ENCODE data around the gene TRIM28.

The TRIM28 gene

GRCh38 chr19:58529405-58529804, 14.5 kb upstream of the TRIM28 start:
- H3K79me2 ChIP-seq (ENCODE audit: insufficient read depth, low read length) = no peaks in the 10 kb centered on the region
- no peaks in the 10 kb centered on the region for H4K20me1 ChIP-seq (ENCODE audit: insufficient read depth, low read length, poor library complexity, severe bottlenecking)
- TF ChIP-seq, protein P1, sequence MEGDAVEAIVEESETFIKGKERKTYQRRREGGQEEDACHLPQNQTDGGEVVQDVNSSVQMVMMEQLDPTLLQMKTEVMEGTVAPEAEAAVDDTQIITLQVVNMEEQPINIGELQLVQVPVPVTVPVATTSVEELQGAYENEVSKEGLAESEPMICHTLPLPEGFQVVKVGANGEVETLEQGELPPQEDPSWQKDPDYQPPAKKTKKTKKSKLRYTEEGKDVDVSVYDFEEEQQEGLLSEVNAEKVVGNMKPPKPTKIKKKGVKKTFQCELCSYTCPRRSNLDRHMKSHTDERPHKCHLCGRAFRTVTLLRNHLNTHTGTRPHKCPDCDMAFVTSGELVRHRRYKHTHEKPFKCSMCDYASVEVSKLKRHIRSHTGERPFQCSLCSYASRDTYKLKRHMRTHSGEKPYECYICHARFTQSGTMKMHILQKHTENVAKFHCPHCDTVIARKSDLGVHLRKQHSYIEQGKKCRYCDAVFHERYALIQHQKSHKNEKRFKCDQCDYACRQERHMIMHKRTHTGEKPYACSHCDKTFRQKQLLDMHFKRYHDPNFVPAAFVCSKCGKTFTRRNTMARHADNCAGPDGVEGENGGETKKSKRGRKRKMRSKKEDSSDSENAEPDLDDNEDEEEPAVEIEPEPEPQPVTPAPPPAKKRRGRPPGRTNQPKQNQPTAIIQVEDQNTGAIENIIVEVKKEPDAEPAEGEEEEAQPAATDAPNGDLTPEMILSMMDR (conservative IDR thresholded peaks at IDR 0.05; ENCODE audit: low read length) = no peak
- no peak for TF ChIP-seq EZH2phosphoT487 (IDR thresholded peaks at IDR 0.05; ENCODE audit: borderline replicate concordance)
- no peak overlapping the region for H3K4me3 ChIP-seq (ENCODE audit: low read length, poor library complexity, severe bottlenecking)
- no peaks in the 10 kb centered on the region for H3K9me3 ChIP-seq (ENCODE audit: insufficient read depth, low read depth, low read length)
- no peak overlapping the region for H3K9ac ChIP-seq (ENCODE audit: low read depth, low read length, poor library complexity, severe bottlenecking)
- peaks cover 12% of the 10 kb centered on the region for H3K4me1 ChIP-seq (ENCODE audit: insufficient read depth, low read length, poor library complexity, severe bottlenecking)
- H3K27me3 ChIP-seq (ENCODE audit: insufficient read depth, low read length, poor library complexity, severe bottlenecking) = no peaks in the 10 kb centered on the region
- no peaks in the 10 kb centered on the region for H3K9me2 ChIP-seq (replicated peaks; ENCODE audit: low read depth, low read length)
- no peaks in the 10 kb centered on the region for H3K36me3 ChIP-seq (ENCODE audit: insufficient read depth, low read length)
- no peak overlapping the region for H2AFZ ChIP-seq (ENCODE audit: low read length)
- H3K4me2 ChIP-seq (ENCODE audit: low read depth, low read length, poor library complexity, severe bottlenecking) = no peak overlapping the region
- no peaks in the 10 kb centered on the region for H3F3A ChIP-seq (ENCODE audit: low read depth)

GRCh38 chr19:58531034-58531840, 12.6 kb upstream of the TRIM28 start:
- peaks cover 12% of the 10 kb centered on the region for H3K4me1 ChIP-seq (ENCODE audit: insufficient read depth, low read length, poor library complexity, severe bottlenecking)
- TF ChIP-seq, protein P1 (conservative IDR thresholded peaks at IDR 0.05; ENCODE audit: low read length) = no peak
- TF ChIP-seq EZH2phosphoT487 (IDR thresholded peaks at IDR 0.05; ENCODE audit: borderline replicate concordance) = no peak
- no peaks in the 10 kb centered on the region for H4K20me1 ChIP-seq (ENCODE audit: insufficient read depth, low read length, poor library complexity, severe bottlenecking)
- H3K9me3 ChIP-seq (ENCODE audit: insufficient read depth, low read depth, low read length) = no peaks in the 10 kb centered on the region
- peak overlapping the region; percentile 35 for H3K4me2 ChIP-seq (ENCODE audit: low read depth, low read length, poor library complexity, severe bottlenecking)
- no peak overlapping the region for H3K4me3 ChIP-seq (ENCODE audit: low read length, poor library complexity, severe bottlenecking)
- H3K79me2 ChIP-seq (ENCODE audit: insufficient read depth, low read length) = no peaks in the 10 kb centered on the region
- H3F3A ChIP-seq (ENCODE audit: low read depth) = no peaks in the 10 kb centered on the region; the same call in 1 of the 2 replicates
- no peak overlapping the region for H2AFZ ChIP-seq (ENCODE audit: low read length)
- H3K27me3 ChIP-seq (ENCODE audit: insufficient read depth, low read length, poor library complexity, severe bottlenecking) = no peaks in the 10 kb centered on the region
- no peak overlapping the region for H3K9ac ChIP-seq (ENCODE audit: low read depth, low read length, poor library complexity, severe bottlenecking)
- H3K36me3 ChIP-seq (ENCODE audit: insufficient read depth, low read length) = no peaks in the 10 kb centered on the region
- H3K9me2 ChIP-seq (replicated peaks; ENCODE audit: low read depth, low read length) = no peaks in the 10 kb centered on the region

- H3K27me3 ChIP-seq (ENCODE audit: insufficient read depth, low read length, poor library complexity, severe bottlenecking) = no peaks in the 10 kb centered on the region
- no peaks in the 10 kb centered on the region for H3K36me3 ChIP-seq (ENCODE audit: insufficient read depth, low read length)
- no peak overlapping the region for H2AFZ ChIP-seq (ENCODE audit: low read length)
- no peaks in the 10 kb centered on the region for H3K9me2 ChIP-seq (replicated peaks; ENCODE audit: low read depth, low read length)
- no peaks in the 10 kb centered on the region for H3K9me3 ChIP-seq (ENCODE audit: insufficient read depth, low read depth, low read length)
- H3K4me3 ChIP-seq (ENCODE audit: low read length, poor library complexity, severe bottlenecking) = no peak overlapping the region
- H3K4me1 ChIP-seq (ENCODE audit: insufficient read depth, low read length, poor library complexity, severe bottlenecking) = peaks cover 29% of the 10 kb centered on the region
- H3K4me2 ChIP-seq (ENCODE audit: low read depth, low read length, poor library complexity, severe bottlenecking) = no peak overlapping the region
- TF ChIP-seq, protein P1 (conservative IDR thresholded peaks at IDR 0.05; ENCODE audit: low read length) = no peak
- TF ChIP-seq EZH2phosphoT487 (IDR thresholded peaks at IDR 0.05; ENCODE audit: borderline replicate concordance) = no peak
- H4K20me1 ChIP-seq (ENCODE audit: insufficient read depth, low read length, poor library complexity, severe bottlenecking) = no peaks in the 10 kb centered on the region
- H3K79me2 ChIP-seq (ENCODE audit: insufficient read depth, low read length) = no peaks in the 10 kb centered on the region
- no peaks in the 10 kb centered on the region; the same call in 1 of the 2 replicates for H3F3A ChIP-seq (ENCODE audit: low read depth)
- H3K9ac ChIP-seq (ENCODE audit: low read depth, low read length, poor library complexity, severe bottlenecking) = no peak overlapping the region
Observed at GRCh38 chr19:58535857-58536256, 8.0 kb upstream of the TRIM28 start.

Measured in Loucy (cell line).